Testis (tissue), 2 donors: Measurements from ENCODE around the gene EFCAB8.

Source experiments
- CTCF ChIP-seq, 3 experiments: fragments of 450-650 bp in 2 of 3; fragments of 200-600 bp in 1 of 3; sonication (generic) in 1 of 3; IDR thresholded peaks; one replicate each; pipeline ENCODE4 v1.5.1; 2016 to 2019; ENCODE audit warnings: antibody characterized with exemption in 3 of 3, mild to moderate bottlenecking in 2 of 3, moderate library complexity in 1 of 3
- POLR2A ChIP-seq: fragments of 450-650 bp; IDR thresholded peaks from one replicate; pipeline ENCODE4 v1.6.1; 2017; ENCODE audit warnings: antibody characterized with exemption, mild to moderate bottlenecking, moderate library complexity

DNA sequence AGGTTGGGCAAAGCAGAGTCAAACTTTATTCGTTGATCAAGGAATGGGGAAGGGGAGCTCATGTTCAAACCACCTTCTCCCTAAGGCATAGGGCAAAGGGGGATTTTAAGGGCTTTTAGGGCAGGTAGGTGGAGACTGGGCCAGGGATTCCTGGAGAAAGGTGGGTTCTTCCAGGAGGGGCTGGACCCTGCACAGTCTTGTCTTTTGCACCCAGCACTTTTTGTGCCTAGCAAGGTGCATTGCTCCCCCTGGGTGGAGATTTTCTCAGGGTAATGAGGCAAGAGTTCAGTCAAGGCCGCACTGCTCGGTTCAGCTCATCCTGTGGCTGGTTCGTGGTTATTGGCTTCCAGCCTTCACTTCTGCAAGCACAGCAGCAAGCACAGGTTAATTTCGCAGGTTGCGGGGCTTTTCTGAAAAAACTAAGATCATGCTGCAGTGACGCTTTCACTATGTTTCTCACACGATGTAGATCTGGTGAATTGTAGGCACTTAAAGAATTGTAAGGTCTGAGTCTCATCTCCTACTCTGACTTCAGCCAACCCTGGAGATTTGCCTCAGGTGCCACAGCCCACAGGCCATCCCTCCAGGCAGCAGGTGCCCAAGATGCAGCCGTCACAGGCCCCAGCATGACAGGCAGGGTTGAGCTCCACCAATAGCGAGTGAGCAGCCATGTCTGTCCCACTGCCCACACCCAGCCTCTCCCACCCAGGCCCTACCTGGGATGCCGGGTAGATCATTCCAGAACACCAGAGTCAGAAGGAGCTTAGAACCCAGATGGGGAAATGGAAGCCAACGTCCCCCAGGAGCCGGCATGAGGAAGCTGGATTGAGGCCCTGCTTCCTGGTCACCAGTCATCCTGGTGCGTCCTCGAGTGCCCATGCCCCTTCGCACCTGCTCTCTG lies 108.4 kb downstream of the EFCAB8 start:
- TF ChIP-seq CTCF (IDR thresholded peaks at IDR 0.05) (no peak), POLR2A (no peak)
